PC-9 (cell line): ENCODE measurements around the gene RPP40.

ENCODE experiments used
- EZH2 ChIP-seq: fragments of 200-600 bp; sonication (generic); IDR thresholded peaks from 2 replicates; pipeline ENCODE4 v1.8.0; 2017; ENCODE audit warnings: antibody characterized with exemption, low read depth
- TF ChIP-seq, protein P1 (sequence below): fragments of 200-600 bp; sonication (generic); conservative IDR thresholded peaks from 2 replicates; pipeline ENCODE4 v1.6.1; 2017; ENCODE audit warnings: mixed run types, antibody characterized with exemption, mild to moderate bottlenecking, moderate library complexity

DNA sequence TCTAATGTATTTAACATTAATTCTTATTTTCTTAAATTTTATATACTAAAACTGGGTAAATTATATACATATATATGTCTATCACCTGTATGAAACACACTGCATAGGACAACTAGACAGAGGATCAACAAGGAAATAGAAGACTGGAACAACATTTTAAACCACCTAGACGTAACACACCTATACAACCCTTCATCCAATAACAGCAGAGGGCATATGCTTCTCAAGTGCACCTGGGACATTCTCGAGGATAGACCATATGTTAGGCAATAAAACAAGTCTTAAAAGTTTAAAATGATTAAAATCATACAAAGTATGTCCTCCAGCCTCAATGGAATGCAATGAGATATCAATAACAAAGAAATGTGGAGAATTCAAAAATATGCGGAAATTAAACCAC lies 45.2 kb downstream of the RPP40 start:
- TF ChIP-seq, protein P1, sequence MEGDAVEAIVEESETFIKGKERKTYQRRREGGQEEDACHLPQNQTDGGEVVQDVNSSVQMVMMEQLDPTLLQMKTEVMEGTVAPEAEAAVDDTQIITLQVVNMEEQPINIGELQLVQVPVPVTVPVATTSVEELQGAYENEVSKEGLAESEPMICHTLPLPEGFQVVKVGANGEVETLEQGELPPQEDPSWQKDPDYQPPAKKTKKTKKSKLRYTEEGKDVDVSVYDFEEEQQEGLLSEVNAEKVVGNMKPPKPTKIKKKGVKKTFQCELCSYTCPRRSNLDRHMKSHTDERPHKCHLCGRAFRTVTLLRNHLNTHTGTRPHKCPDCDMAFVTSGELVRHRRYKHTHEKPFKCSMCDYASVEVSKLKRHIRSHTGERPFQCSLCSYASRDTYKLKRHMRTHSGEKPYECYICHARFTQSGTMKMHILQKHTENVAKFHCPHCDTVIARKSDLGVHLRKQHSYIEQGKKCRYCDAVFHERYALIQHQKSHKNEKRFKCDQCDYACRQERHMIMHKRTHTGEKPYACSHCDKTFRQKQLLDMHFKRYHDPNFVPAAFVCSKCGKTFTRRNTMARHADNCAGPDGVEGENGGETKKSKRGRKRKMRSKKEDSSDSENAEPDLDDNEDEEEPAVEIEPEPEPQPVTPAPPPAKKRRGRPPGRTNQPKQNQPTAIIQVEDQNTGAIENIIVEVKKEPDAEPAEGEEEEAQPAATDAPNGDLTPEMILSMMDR: no peak
- TF ChIP-seq EZH2: no peak
